ENCODE data around the gene ZNF865.
"Not testable (repeated sequence)": the region's sequence is repeated elsewhere in the genome, so short reads cannot be mapped to it uniquely, and the experiment has no call there.

The ZNF865 gene

DNA sequence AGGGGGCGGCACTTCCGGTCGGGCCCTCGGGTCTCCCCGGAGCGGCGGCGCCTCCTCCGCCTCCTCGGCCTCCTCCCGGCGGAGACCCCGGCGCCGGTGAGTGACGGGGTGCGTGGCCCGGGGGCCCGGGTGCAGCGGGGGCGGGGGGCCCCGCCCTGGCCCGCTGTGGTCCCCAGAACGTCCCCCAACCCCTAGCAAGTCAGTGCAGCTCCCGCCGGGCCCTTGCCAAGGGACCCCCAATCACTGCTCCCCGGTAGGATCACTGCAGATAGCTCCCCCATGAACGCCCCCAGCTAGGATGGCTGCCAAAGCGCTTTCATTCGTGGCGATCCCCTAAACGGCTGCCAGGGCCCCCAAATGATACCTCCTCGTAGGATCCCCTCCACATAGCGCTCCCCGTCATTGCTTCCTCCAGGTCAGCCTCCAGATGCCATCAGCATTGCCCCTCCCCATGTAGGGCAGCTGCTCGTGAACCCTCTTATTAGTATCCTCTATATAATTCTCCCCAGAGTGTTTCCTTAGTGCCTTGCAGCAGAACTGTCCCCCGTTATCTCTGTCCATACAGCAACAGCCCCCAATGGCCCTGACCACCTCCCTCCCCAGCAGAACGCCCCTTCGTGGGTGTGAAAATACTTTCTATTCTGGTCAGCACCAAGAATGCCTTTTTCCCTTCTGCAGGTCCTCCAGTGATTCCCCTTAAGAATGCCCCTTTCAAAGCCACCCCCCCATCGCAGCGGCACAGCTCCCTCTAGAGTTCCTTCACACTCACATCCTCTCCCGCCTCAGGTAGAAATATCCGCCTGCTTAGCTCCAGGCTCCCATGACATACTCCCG, at the start of gene ZNF865:
Gene ZNF865 (plus strand): TSS at position 11 of the 834 bp plus-strand sequence. CDS start 7,972 bp downstream, outside the sequence.
- DNase-seq (ENCODE audit: low spot score): peak; percentile 84

DNA sequence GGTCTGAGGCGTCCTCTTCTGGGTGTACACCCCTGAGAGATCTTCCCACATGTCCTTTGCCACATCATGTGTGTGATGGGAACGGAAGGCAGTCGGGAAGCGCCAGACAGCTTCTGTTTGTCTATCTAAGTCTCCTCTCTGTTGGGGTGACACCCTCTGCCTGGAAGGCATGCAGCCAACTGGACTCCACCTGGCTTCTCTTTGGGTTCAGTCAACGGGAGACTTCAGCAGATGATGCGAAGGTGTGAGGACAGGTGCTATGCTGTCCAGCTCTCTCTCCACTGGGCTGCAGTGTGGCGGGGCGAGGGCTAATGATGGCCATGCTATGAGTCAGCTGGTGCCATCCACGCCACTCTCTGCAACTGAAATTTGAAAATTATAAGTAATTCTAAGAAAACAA, 45.8 kb upstream of the ZNF865 start:
- no peak for DNase-seq (ENCODE audit: low spot score)

DNA sequence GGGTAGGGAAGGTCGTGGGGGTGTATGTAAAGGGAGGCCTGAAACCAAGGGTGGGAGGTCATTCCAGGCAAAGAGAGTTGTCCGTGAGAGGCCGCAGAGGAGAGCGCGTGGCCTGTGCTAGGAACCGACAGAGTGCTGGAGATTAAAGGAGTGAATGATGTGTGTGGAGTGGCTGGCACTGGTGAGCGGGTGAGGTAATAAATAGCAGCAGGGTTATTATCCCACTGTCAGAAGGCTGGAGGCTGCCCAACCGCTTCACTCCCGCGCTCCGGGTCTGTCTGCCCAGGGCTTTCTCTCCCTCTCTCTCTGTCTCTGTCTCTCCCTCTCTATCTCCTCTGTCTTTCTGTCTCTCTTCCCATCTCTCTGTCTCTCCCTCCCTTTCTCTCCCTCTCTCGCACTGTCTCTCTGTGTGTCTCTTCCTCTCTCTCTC, 42.2 kb upstream of the ZNF865 start:
- DNase-seq (ENCODE audit: low spot score): no peak

DNA sequence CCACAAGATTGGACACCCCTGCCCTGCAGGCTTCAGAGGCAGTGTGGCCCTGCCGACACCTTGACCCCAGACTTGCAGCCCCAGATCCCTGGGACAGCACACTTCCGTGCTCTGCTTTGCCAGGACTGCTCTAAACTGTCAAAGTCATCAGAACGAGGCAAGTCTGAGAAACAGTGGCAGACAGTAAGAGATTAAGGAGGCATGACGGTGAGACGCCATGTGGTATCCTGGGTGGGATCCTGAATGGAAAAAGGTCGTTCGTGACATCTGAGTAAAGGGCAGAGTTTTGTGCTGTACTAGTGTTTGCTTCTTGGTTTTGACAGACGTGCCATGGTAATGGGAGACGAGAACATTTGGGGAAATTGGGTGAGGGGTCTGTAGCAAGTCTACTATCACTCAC, 38.6 kb upstream of the ZNF865 start:
- no peak for DNase-seq (ENCODE audit: low spot score)

DNA sequence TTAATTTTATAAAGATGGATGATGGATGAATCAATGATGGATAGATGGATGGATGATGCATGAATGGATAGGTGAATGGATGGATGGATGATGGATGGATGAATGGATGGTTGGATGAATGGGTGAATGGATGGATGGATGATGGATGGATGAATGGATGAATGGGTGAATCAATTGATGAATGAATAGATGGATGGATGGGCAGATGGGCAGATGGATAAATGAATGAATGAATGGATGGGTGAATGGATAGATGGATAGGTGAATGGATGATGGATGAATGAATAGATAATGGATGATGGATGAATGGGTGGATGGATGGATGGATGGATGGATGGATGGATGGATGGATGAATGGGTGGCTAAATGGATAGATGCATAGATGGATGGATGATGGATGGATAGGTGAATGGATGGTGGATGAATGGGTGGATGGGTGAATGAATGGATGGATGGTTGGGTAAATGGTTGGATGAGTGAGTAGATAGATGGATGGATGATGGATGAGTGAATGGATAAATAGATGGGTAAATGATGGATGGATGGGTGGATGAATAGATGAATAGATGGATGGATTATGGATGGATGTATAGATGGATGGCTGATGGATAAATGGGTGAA, 37.6 kb upstream of the ZNF865 start:
- DNase-seq (ENCODE audit: low spot score): no peak

DNA sequence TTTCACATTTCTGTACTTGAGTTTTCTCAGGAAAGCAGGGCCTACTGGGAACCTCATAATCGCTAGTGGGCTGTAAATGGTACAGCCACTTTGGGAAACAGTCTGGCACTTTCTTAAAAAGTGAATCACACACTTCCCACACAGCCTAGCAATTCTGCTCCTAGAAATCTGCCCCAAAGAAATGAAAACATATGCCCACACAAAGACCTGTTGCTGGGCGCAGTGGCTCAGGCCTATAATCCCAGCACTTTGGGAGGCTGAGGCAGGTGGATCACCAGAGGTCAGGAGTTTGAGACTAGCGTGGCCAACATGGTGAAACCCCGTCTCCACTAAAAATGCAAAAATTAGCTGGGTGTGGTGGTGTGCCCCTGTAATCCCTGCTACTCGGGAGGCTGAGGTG, 36.0 kb upstream of the ZNF865 start:
- DNase-seq (ENCODE audit: low spot score): not testable (repeated sequence)

DNA sequence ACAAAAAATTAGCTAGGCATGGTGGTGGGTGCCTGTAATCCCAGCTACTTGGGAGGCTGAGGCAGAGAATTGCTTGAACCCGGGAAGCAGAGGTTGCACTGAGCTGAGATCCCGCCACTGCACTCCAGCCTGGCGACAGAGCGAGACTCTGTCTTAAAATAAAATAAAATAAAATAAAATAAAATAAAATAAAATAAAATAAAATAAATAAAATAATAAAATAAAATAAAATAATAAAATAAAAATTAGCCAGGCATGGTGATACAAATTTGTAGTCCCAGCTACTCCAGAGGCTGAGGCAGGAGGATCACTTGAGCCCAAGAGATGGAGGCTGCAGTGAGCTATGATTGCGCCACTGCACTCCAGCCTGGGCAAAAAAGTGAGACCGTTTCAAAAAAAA, 31.5 kb upstream of the ZNF865 start:
- not testable (repeated sequence) for DNase-seq (ENCODE audit: low spot score)

DNA sequence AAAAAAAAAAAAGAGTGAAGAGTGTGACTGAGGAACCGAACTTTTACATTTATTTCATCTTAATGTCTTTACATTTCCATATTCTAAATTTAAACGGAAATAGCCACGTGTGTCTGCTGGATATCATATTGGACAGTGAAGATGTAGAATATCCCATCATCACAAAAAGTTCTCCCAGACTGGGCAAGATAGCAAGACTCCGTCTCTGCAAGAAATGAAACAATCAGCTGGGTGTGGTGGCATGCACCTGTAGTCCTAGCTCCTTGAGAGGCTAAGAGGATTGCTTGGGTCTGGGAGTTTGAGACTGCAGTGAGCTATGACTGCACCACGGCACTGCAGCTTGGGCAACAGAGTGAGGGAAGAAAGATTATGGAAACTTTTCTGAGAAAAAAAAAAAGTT, 28.7 kb upstream of the ZNF865 start:
- no peak for DNase-seq (ENCODE audit: low spot score)

DNA sequence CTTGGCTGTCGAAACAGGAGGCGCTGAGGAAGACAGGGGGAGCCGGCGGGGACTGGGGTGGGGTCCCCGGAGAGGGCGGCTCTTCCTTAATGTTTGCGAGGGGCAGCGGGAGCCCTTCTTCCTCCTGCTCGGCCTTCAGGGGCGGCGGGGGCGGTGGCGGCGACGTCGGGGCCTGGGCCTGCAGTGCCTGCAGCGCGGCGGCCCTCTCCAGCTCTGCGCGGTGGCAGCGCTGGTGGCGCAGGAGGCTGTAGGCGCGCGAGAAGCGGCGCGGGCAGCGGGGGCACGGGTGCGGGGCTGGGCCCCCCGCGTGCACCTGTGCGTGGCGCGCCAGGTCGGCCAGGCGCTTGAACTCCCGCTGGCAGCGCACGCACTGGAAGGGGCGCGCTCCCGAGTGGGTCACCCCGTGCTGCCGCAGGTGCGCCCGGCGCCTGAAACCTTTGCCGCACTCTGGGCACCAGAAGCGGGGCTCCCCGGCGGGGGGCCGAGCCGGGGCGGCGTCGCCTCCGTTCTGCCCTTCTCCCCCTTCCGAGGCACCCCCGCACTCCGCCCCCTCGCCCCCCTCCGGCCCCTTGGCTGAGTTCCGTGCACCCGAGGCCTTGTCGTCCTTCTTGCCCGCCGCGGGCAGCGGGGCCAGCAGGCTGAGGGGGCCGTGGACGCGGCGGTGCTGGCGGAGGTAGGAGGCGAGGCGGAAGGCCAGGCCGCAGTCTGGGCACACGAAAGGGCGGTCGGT, 27.3 kb upstream of the ZNF865 start:
- no peak for DNase-seq (ENCODE audit: low spot score)

DNA sequence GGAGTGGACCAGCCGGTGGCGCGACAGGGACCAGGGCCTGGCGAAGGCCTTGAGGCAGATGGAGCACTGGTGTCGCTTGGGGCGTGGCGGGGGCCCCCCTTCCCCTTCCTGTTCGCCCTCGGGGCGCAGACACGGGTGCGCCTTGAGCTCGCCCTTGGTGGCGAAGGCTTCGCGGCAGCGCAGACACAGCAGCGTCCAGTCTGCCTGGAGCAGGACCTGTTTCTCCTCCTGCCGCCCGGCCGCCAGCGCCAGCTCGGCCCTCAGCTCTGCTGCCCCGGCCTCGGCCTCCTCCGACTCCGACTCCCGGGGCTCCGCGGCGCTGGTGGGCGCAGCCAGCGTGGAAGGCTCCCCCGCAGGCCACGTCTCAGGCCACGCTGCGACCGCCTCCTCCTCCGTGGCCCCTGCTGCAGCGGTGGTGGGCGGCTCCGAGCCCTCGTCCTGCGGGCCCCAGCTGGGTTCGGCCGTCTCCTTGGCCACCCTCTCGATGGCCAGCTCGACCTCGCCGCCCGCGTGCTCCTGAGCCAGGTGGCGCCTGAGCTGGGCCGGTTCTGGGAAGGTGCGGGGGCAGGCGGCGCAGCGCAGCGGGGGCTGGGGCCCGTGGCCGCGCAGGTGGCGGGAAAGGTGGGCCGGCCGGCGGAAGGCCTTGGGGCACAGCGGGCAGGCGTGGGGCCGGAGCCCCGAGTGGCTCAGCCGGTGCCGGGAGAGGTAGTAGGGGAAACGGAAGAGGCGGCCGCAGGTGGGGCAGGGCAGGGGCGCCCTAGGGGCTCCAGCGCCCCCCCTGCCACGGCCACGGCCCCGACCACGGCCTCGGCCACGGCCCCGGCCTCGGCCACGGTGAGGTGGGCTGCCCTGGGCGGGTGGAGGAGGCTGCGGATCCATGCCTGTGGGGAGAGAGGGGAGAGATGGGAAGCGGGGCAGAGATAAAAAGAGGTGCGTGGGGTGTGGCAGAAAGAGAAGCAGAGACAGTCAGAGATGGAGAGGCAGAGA, 26.4 kb upstream of the ZNF865 start:
- no peak for DNase-seq (ENCODE audit: low spot score)

DNA sequence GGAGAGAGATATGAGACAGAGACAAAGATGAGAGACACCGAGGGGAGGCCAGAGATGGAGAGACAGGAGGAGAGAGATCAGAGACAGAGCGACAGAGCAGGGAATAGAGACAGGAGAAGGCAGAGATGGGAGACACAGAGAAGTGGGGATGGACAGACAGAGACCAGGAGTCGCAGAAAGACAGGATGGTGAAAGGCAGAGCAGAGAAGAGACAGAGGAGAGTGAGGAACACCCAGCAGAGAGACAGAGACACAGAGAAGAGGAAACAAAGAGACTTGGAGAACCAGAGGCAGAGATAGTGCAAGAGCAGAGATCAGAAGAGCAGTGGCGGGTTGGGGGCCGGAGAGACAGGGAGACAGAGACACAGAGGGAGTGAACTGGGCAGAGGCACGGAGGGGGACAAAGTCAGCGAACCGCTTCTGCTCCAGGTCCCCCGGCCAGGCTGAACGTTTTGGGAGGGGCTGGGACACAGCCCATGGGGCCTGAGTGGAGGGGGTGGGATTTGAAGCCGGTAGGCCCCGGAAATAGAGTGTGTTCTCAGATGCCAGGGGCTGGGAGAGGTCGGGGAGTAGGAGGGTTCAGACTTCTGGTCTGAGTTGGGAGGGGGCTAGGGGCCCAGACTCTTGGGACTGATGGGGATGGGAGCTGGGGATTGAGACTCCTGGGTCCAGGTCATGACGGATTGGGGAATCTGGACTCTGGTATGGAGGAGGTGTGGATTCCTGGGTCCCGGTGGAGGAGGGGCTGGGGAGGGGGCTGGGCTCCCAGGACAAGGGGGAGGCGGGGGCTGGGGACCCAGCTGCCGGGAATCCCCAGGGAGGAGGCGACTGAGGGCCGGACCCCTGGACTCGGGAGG, 25.5 kb upstream of the ZNF865 start:
- no peak for DNase-seq (ENCODE audit: low spot score)

DNA sequence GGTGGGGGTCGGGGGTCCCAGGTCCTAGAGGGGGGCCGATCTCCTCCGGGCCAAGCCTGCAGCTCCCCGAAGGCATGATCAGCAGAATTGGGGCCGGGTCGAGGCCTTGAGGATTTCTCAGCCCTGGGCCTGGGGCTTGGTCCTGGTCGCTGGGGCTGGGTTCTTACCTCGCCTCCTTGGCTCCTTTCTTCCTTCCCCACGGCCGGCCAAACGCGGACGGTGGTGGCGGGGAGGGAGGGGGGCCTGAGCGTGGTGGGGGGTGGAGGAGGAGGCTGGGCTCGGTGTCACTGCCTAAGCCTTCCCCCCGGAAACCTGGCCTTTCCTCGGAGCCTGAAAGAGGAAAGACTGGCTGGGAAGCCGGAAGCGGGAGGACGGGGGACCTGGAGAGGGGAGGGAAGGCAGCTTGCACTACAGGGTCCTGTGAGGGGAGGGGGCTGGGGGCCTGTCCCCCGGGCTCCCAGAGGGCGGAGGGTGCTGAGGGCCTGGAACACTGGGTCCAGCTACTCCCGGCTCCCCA, 24.8 kb upstream of the ZNF865 start, which contains the start of gene ZNF579:
Gene ZNF579 (minus strand): TSS at position 221 of the 517 bp plus-strand sequence. CDS start 1,209 bp downstream, outside the sequence.
- DNase-seq (ENCODE audit: low spot score): peak; percentile 90

DNA sequence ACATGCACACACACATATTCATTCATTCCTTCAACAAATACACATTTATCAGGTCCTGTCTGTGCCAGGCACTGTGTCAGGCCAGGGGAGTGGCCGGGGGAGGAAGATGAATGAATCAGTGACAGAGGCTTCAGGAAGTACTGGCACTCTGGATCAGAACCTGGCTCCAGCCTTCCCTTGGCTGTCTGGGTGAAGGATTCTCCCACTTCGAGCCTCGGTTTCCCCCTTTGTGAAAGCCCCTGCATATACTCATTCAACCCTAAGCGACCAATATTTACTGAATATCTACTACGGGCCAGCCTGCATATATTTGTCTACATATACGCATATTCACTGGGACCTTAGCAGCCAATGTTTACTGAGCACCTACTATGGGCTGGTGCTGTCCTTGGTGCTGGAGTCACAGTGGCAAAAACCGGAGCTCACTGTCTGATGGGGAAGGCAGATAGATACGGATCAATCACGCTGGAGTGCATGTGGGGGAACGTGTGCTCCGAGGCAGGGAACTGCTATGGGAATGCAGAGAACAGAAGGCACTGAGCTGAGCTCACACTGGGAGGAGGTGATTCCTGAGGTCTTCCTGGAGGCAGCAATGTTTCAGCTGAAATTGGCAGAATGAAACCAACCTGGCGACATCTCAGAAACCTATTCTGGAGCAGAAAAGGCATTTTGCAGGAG, 24.2 kb upstream of the ZNF865 start:
- DNase-seq (ENCODE audit: low spot score): no peak

DNA sequence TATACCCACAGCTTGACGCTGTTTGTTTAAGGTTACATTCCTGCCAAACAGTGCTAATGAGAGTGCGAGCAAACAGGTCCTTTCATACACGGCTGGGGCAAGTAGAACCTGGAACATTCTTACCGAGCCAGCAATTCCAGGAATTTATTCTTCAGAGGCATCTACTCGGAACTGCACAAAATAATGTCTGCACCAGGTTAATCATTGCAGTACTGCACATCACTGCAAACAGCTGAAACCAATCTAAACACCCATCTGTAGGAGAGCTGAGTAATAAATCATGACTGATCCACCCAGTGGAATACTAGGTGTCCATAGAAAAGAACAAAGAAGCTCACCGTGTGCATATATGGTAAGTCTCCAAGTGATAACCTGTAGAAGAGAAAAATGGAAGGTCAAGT, 23.6 kb upstream of the ZNF865 start:
- no peak for DNase-seq (ENCODE audit: low spot score)

DNA sequence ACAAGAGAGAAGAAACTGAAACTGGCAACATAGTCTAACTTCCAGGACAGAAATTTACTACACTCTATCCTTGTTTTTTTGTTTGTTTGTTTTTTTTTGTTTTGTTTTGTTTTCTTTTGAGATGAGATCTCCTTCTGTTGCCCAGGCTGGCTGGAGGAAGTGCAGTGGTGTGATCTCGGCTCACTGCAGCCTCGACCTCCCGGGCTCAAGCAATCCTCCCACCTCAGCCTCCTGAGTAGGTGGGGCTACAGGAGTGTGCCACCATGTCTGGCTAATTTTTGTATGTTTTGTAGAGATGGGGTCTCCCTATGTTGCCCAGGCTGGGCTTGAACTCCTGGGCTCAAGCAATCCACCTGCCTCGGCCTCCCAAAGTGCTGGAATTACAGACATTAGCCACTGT, 23.2 kb upstream of the ZNF865 start:
- not testable (repeated sequence) for DNase-seq (ENCODE audit: low spot score)

DNA sequence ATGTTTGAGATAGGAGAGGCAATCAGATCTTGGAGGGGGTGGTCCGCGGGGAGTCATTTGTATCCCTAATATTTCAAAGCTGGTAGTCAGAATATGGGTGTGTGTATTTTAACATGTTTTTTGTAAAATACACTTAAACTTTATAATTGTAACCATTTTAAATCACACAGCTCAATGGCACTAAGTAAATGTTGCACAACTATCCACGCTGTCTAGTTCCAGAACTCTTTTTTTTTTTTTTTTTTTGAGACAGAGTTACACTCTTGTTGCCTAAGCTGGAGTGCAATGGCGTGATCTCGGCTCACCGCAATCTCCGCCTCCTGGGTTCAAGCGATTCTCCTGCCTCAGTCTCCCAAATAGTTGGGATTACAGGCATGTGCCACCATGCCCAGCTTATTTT, 21.6 kb upstream of the ZNF865 start:
- DNase-seq (ENCODE audit: low spot score): not testable (repeated sequence)

DNA sequence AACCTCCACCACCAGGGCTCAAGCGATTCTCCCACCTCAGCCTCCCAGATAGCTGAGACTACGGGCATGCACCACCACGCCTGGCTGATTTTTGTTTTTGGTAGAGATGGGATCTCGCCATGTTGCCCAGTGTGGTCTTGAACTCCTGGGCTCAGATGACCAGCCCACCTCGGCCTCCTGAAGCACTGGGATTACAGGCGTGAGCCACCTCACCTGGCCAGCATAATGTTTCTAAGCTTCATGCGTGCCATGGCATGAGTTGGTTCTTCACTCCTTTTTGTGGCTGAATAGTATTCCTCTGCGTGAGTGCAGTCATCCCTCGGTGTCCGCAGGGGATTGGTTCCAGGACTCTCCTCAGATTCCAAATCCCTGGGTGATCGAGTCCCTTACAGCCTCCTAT, 20.6 kb upstream of the ZNF865 start:
- DNase-seq (ENCODE audit: low spot score): no peak

DNA sequence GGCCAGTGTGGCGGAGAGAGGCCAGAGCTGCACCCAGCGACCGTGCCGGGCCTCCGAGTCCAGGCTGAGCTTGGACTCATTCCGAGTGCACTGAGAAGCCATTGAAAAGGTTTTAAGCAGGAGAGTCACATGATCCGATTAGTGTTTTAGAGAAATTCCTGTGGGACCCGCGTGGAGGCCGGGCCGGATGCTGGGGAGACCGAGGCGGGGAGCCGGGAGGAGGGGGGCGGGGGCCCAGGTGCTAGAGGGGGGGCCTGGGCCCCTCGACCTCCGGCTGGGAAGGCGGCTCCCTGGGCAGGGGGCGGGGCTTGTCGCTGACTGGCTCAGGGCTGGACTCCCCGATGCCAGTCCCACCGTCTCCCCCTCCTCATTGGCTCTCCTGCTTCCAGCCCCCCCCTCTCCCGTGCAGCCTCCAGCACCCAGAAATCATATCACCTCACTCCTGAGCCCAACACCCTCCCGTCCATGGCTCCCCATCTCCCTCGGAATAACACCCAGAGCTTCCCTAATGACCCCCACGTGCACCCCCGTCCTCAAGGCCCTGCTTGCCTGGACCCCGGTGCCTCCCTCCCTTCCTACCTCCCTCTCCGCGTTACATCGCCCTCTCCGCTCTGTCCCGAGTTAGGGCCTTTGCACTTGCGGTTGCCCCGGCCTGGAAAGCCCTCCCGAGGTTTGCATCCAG, 19.6 kb upstream of the ZNF865 start:
- DNase-seq (ENCODE audit: low spot score): peak; percentile 89
